GM19452 (cell line): ENCODE data around the gene OR2T8.

Source experiments
- ATAC-seq: cut with Tn5 transposase; IDR thresholded peaks from one replicate; pipeline ENCODE4 v1.9.1; 2021; ENCODE audit not compliant: unreplicated experiment

OR2T8 gene, protein sequence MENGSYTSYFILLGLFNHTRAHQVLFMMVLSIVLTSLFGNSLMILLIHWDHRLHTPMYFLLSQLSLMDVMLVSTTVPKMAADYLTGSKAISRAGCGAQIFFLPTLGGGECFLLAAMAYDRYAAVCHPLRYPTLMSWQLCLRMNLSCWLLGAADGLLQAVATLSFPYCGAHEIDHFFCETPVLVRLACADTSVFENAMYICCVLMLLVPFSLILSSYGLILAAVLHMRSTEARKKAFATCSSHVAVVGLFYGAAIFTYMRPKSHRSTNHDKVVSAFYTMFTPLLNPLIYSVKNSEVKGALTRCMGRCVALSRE

DNA sequence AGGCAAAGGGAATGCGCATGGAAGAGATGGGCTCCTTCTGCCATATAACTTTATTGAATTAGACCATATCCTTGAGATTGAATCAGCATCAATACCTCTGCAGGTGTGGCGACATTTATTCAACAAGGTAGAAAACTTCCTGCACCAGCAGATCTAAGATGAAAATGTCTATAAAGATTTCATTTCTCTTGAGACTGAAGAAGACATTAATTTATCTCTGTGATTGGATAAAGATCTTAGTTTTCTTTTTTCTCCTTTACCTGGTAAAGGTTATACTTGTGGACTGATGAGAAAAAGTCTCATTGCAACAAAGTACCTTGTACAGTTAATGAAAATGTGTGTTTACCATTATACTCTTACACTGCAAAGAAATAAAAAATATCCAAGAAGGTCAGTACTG is at the start of gene OR2T8:
OR2T8 (plus strand) TSS at position 301 of the 400 bp plus-strand sequence. CDS start 766 bp downstream, outside the sequence.
- no peak for ATAC-seq

DNA sequence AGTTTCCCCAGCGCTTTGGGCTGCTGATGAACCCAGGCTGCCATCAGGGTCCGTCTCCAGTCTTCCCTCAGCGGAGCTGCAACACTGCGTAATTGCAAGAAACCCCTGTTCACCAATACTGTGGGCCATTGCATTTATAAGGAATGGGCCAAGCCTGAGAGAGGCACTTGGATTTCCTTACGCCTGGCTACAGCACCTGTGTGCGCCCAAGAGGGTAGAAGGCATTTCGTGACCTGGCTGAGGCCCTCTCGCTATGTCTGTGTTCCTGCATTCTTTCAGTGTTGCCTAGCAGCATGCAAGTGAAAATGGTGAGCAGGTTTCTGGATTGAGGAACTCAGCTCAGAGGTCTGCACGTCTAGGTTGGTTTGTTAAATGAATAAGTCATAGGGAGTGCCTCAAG is 36.7 kb upstream of the OR2T8 start:
- ATAC-seq = no peak

DNA sequence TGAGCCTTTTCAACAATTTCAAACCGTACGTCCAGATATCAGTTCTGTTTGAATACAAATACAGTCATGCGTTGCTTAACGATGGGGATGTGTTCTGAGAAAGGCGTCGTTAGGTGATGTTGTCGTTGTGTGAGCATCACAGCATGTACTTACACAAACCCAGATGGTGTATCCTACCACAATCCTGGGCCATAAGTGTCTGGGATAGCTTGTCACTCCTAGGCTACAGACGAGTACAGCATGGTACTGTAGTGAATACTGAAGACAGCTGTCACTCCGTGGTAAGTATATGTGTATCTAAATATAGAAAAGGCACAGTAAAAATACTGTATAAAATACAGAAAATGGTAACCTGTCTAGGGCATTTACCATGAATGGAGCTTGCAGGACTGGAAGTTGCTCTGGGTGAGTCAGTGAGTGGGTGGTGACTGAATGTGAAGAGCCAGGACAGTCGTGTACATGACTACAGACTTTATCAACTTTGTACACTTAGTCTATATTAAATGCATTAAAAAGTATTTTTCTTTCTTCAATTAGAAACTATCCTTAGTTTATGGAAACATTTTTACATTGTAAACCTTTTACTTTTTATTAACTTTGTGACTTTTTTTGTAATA is 35.1 kb upstream of the OR2T8 start:
- no peak for ATAC-seq

DNA sequence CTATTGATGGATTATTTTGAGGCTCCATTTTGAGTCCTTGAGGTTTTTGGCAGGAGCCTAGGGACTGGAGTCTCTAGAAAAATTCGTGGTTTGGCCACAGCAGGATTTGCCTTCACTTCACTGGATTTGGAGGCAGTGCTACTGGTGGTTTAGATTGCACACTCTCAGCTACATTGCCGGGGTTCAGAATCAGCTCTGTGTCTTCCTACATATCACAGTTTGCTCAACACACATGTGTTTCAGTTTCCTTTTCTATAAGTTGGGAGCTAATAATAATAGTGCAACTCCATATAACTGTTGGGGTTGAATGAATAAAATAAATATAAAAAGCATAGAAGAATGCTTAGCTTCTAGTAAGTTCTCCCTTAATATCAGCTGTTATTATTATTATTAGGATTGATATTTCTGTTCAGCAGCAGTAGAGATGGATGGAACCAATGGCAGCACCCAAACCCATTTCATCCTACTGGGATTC is 24.9 kb upstream of the OR2T8 start, which contains the start of gene OR2W3:
OR2W3 (plus strand) TSS at position 425 of the 475 bp plus-strand sequence; CDS start at position 425, 0 bp downstream.
- no peak for ATAC-seq

DNA sequence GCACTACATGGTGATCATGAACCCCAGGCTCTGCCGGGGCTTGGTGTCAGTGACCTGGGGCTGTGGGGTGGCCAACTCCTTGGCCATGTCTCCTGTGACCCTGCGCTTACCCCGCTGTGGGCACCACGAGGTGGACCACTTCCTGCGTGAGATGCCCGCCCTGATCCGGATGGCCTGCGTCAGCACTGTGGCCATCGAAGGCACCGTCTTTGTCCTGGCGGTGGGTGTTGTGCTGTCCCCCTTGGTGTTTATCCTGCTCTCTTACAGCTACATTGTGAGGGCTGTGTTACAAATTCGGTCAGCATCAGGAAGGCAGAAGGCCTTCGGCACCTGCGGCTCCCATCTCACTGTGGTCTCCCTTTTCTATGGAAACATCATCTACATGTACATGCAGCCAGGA is 24.1 kb upstream of the OR2T8 start:
- no peak for ATAC-seq

DNA sequence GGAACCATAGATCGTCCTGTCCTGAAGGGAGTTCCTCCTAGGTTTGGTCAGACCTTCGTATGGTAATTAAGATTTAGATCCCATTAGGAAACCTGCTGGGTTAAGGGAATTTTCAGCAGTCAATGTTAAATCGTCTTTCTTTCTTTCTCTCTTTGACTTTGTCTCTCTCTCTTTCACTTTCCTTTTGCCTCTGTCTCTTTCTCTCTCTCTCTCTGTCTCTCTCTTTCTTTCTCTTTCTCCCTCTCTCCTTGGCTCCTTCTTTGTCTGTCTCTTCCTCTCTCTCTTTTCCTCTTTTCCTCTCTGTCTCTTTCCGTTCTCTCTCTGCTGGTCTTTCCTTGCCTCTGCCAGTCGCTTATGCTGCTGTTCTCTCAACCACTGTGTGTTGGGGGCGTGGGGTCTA is 15.9 kb upstream of the OR2T8 start:
- no peak for ATAC-seq

DNA sequence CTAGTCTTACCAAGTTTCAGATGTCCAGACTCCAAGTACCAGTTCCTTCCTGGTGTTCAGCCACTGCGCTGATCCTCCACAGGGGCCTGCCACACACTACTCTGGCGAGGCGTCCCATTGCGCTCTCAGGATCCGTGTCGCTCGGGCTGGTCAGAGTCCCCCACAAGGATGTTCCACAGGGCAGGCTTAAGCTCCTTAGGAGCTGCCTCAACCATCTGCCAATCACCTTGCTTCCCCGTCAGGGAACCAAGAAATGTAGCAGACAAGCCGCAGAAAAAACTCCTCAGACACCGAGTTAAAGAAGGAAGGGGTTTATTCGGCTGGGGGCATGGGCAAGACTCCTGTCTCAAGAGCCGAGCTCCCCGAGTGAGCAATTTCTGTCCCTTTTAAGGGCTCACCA is 14.9 kb upstream of the OR2T8 start:
- ATAC-seq = no peak

DNA sequence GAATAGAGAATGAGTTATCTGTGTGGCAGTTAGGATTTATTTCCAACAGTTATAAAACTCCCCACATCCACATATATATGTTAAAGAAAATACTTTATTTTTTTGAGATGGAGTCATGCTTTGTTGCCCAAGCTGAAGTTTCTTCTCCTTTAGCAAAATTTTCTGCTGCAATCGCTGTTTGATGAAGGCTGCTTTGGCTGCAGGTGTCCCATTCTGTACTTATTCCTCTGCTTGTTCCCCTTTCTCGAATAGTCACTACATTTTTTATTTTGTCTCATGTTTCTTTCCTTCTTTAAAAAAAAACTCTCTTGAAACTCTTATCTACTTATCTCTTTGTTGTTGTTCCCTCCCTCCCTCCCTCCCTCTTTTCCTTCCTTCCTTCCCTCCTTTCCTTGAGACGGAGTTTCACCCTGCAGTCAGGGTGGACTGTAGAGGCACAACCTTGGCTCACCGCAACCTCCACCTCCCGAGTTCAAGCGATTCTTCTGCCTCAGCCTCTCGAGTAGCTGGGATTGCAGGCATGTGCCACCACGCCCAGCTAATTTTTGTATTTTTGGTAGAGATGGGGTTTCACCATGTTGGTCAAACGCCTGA is 14.0 kb upstream of the OR2T8 start:
- ATAC-seq = no peak

DNA sequence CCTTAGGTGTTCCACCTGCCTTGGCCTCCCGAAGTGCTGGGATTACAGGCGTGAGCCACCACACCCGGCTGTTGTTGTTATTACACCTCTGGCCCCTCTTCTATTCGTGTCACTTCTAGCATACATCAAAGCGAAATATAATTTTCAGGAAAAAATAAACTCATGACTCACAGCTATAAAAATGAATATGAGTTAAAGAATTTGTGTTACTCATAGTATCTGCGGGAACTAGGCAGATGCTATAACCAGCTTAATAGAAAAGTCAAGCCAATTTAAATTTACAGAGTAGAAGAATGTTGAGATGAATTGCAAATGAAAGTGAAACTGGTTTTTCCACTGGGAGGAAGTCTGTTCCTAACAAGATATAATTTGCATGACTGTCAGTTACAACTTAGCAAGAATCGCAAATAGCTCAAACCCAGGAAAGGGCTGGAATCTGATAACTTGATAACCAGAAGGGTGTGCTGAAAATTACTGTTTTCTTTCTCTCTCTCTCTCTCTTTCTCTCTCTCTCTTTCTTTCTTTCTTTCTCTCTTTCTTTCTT is 13.5 kb upstream of the OR2T8 start:
- ATAC-seq = no peak

DNA sequence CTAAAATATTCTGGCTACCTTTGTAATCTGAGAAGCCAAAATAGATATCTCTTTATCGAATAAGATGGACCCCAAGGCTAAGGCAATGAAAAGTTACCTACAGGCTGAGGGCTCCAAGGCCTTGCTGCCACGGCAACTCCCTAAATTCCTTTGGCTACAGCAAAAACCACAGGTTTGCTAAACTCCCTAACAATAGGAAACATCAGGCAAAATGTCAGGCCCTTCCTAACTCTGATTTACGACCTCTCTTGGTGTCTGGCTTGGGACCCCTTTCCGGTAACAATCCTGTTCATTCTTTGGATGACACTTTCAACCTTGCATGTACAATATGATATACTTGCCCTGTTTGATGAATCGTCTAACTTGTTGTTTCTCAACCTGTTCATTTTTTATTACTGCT is 11.3 kb upstream of the OR2T8 start:
- ATAC-seq = no peak

DNA sequence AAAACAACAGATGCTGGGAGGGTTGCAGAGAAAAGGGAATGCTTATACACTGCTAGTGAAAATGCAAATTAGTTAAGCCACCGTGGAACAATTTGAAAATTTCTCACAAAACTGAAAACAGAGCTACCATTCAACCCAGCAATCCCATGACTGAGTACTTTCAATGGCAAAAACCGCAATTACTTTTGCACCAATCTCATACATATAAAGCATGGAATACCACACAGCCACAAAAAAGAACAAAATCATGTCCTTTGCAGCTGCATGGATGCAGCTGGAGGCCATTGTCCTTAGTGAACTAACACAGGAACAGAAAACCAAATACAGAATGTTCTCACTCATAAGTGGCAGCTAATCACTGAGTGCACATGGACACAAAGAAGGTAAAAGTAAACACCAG is 6.3 kb upstream of the OR2T8 start:
- ATAC-seq = no peak

DNA sequence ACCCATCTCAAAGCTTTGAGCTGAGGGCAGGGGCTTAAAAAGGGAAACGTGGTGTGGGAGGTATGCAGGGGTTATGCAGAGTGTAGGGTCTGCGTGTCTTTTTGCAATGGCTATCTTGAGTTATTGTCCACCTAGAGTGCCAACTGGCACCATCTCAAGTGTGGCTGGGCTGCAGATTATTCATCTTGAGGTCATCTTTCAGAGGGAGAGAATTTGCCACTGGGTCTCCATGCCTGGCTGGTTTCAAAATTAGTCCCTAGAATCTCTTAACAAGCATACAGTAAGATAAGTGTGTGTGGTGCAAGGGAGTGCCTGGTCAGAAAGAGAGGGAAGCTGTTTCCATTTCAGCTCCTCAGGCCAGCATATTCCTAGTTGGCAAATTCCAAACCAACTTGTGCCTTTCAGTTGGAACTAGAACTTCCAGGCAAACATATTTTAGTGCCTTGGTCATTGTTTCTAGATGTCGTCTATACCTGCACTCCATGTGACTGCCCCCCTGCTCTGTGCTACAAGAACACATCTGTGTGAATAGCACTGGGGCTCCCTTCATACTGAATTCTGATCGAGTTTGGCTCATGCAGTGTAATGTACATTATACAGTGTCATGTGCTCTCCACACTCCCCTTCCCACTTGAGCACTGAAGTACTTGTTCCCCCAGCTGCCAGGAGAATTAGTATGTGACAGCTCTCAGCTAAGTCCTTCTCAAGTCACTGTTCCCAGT is 5.0 kb upstream of the OR2T8 start:
- no peak for ATAC-seq

DNA sequence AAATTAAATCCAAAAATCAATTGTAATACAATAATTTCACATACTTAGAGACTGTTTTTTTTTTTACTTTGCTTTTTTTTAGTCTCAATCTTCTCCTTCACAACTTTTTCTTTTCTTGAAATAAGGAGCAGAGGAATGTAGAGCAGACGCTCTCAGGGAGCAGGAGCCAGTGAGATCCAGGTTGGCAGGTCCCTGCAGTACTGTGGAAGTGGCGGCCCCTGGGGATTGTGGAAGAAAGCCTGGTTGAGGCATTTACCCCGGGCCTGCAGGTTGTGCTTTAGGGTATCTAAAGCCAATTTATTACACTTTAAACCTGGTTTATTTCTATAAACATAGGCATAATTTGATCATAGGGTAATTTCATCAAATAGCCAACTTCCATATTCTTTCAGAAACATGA is 3.9 kb downstream of the OR2T8 start:
- ATAC-seq = no peak

DNA sequence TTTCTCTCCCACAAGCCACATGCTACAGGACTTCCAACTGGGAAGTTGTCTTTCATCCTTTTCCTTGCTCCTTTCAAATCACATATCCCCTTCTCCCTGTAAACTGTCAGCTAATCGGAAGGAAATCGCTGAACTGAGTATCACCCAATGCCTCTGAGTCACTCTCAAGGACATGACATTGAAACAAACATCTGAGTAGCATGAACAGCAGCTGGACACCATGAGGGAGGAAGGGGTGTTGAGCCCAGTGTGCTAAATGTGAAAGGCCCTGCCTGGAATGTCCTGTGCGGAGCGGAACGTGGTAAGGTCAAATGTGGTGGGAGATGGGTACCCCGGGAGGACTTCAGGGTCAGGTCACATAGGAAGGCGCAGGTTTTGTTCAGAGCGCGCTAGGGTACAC is 4.8 kb downstream of the OR2T8 start, which contains the start of gene OR2AJ1:
OR2AJ1 (plus strand) TSS at position 22 of the 400 bp plus-strand sequence. CDS start 8,880 bp downstream, outside the sequence.
- ATAC-seq = no peak

DNA sequence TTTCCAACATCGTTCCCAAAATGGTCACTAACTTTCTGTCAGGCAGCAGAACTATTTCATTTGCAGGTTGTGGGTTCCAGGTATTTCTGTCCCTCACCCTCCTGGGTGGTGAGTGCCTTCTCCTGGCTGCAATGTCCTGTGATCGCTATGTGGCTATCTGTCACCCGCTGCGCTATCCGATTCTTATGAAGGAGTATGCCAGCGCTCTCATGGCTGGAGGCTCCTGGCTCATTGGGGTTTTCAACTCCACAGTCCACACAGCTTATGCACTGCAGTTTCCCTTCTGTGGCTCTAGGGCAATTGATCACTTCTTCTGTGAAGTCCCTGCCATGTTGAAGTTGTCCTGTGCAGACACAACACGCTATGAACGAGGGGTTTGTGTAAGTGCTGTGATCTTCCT is 13.9 kb downstream of the OR2T8 start:
- no peak for ATAC-seq

DNA sequence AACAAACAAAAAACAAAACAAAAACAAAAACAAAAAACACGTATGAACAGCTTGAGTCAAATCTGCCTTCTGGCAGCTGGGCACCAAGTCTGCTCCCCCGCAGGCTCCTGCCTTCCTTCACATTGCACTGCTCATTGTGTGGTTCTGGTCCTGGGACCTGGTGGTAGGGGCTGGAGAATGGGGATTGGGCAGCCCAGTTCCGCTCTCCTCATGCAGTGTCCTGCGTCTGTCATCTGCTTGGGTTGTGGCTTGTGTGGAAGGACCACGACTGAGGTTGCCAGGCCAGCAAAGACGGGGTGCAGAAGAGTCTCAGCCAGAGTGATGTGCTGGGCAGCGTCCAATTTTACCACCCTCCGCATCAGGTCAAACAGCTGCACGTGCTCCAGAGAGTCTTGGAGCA is 15.7 kb downstream of the OR2T8 start:
- ATAC-seq = no peak

DNA sequence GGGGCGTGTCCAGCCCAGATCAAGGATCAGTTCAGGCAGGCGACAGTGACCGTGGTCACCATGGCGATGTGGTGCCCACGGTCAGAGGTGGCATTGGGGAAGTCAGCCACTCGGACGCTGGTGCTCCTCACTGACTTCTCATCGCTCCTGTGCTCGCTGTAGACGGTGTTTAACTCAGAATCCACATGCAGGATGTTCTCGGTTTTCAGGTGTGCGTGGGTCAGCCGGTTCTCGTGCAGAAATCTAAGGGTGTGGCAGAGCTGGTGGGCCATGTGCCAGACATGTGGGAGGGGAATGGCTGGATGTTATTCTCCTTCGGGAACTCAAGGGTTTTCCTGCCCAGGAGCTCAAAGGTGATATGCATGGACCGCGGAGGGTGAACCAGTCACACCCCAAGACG is 16.4 kb downstream of the OR2T8 start:
- ATAC-seq = no peak

DNA sequence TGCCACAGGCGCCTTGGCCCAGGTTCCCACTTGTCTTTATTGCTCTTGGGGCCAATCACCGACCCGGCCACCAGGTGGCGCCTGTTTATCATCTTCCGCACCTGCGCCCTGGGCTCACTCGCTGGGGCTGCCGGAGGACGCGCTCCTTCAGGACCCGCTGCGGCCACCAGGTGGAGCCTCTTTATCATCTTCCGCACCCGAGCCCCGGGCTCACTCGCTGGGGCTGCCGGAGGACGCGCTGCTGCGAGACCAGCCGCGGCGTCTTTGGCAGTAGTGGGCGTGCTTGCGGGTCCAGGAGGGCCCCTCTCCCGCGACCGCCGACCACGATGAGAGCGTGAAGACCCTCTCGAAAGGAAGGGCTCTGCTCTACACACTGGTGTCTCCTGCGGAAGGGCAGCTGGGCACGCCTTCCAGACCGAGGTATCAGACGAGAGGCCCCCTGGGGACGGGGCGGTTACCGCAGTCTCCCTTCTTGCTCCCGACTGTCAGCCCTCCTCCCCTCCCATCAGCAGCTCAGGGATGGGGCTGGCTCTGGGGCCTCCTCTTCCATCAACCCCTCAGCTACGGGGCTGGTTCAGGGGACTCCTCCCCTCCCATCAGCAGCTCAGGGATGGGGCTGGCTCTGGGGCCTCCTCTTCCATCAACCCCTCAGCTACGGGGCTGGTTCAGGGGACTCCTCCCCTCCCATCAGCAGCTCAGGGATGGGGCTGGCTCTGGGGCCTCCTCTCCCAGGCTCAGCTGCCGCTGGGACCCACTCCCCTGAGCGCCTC is 17.1 kb downstream of the OR2T8 start:
- peak; percentile 100 for ATAC-seq

DNA sequence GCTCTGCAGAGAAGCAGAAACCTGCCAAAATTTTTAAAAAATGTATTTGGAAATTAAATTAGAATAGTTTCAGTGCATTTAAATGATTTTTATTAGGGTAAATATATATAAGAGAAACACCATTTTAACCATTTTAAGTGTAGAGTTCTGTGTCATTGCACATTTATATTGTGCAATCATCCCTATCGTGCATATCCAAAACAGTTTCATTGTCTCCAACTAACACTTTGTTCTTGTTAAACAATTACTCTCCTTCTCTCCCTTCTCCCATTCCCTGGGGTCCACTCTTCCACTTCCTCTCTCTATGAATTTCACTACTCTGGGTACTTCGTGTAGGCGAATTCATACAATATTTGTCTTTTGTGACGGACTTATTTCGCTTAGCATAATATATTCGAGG is 22.6 kb downstream of the OR2T8 start:
- no peak for ATAC-seq

DNA sequence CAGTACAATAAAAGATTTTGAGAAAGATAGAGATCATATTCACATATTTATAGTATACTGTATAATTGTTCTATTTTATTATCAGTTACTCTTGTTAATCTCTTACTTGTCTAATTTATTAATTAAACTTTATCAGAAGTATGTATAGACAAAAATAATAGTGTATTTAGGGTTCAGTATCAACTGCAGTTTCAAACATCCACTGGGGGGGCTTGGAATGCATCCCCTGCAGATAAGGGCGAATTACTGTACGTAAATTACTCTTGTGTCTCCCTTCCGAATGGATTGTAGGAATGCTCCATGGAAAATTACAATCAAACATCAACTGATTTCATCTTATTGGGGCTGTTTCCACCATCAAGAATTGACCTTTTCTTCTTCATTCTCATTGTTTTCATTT is 28.5 kb downstream of the OR2T8 start, which contains the start of gene OR2L8:
OR2L8 (plus strand) TSS at position 301 of the 400 bp plus-strand sequence; CDS start at position 301, 0 bp downstream.
- no peak for ATAC-seq
